Measurements from ENCODE around the gene PRODH2.

The PRODH2 gene

GRCh38 chr19:35788205-35788960 lies 24.3 kb downstream of the PRODH2 start:
- no peak for DNase-seq (ENCODE audit: low read depth, low spot score)
- TF ChIP-seq FOXP2 (optimal IDR thresholded peaks at IDR 0.05; ENCODE audit: control extremely low read depth, extremely low read length, insufficient read depth) (no peak), POLR2AphosphoS5 (IDR thresholded peaks at IDR 0.05; ENCODE audit: borderline replicate concordance, low read depth, low read length) (no peak), EZH2 (IDR thresholded peaks at IDR 0.05) (no peak)
- H3K36me3 ChIP-seq (ENCODE audit: insufficient read depth, low read length) = no peaks in the 10 kb centered on the region

GRCh38 chr19:35787227-35787799 lies 25.3 kb downstream of the PRODH2 start:
- Histone ChIP-seq H3K27ac (no peak overlapping the region), H3K9me3 (ENCODE audit: low read depth, low read length) (no peaks in the 10 kb centered on the region), H3K4me3 (no peak overlapping the region), H3K9ac (ENCODE audit: insufficient read length) (no peak overlapping the region), H3K36me3 (ENCODE audit: insufficient read depth, low read length) (no peaks in the 10 kb centered on the region; the same call in 1 of the 2 replicates)
- TF ChIP-seq POLR2AphosphoS5 (IDR thresholded peaks at IDR 0.05; ENCODE audit: borderline replicate concordance, low read depth, low read length) (no peak), FOXP2 (optimal IDR thresholded peaks at IDR 0.05; ENCODE audit: control extremely low read depth, extremely low read length, insufficient read depth) (no peak), EZH2 (IDR thresholded peaks at IDR 0.05) (no peak)
- no peak for DNase-seq (ENCODE audit: low read depth, low spot score)

More at GRCh38 chr19:35788205-35788960, 24.3 kb downstream of the PRODH2 start:
- Histone ChIP-seq H3K9me3 (ENCODE audit: low read depth, low read length) (no peaks in the 10 kb centered on the region), H3K27ac (no peak overlapping the region), H3K4me3 (no peak overlapping the region), H3K9ac (ENCODE audit: insufficient read length) (no peak overlapping the region)

- no peaks in the 10 kb centered on the region; the same call in 1 of the 2 replicates for H3K36me3 ChIP-seq (ENCODE audit: insufficient read depth, low read length)
- no peaks in the 10 kb centered on the region for H3K9me3 ChIP-seq (ENCODE audit: low read depth, low read length)
- H3K27ac ChIP-seq = no peak overlapping the region
- H3K9ac ChIP-seq (ENCODE audit: insufficient read length) = no peak overlapping the region
- TF ChIP-seq POLR2AphosphoS5 (IDR thresholded peaks at IDR 0.05; ENCODE audit: borderline replicate concordance, low read depth, low read length) (no peak), EZH2 (IDR thresholded peaks at IDR 0.05) (no peak), FOXP2 (optimal IDR thresholded peaks at IDR 0.05; ENCODE audit: control extremely low read depth, extremely low read length, insufficient read depth) (no peak)
- no peak for DNase-seq (ENCODE audit: low read depth, low spot score)
- no peak overlapping the region for H3K4me3 ChIP-seq
Observed at GRCh38 chr19:35786299-35787160, 26.1 kb downstream of the PRODH2 start.

GRCh38 chr19:35785339-35785627 lies 27.4 kb downstream of the PRODH2 start:
- TF ChIP-seq FOXP2 (optimal IDR thresholded peaks at IDR 0.05; ENCODE audit: control extremely low read depth, extremely low read length, insufficient read depth) (no peak), POLR2AphosphoS5 (IDR thresholded peaks at IDR 0.05; ENCODE audit: borderline replicate concordance, low read depth, low read length) (no peak), EZH2 (IDR thresholded peaks at IDR 0.05) (no peak)
- Histone ChIP-seq H3K27ac (no peak overlapping the region), H3K4me3 (no peak overlapping the region), H3K9me3 (ENCODE audit: low read depth, low read length) (no peaks in the 10 kb centered on the region), H3K36me3 (ENCODE audit: insufficient read depth, low read length) (no peaks in the 10 kb centered on the region; the same call in 1 of the 2 replicates), H3K9ac (ENCODE audit: insufficient read length) (no peak overlapping the region)
- DNase-seq (ENCODE audit: low read depth, low spot score) = no peak

- no peaks in the 10 kb centered on the region for H3K9me3 ChIP-seq (ENCODE audit: low read depth, low read length)
- no peak overlapping the region for H3K9ac ChIP-seq (ENCODE audit: insufficient read length)
- no peak for DNase-seq (ENCODE audit: low read depth, low spot score)
- no peaks in the 10 kb centered on the region; the same call in 1 of the 2 replicates for H3K36me3 ChIP-seq (ENCODE audit: insufficient read depth, low read length)
- no peak overlapping the region for H3K4me3 ChIP-seq
- TF ChIP-seq POLR2AphosphoS5 (IDR thresholded peaks at IDR 0.05; ENCODE audit: borderline replicate concordance, low read depth, low read length) = no peak
- no peak for TF ChIP-seq EZH2 (IDR thresholded peaks at IDR 0.05)
- no peak for TF ChIP-seq FOXP2 (optimal IDR thresholded peaks at IDR 0.05; ENCODE audit: control extremely low read depth, extremely low read length, insufficient read depth)
- no peak overlapping the region for H3K27ac ChIP-seq
Observed at GRCh38 chr19:35784503-35785338, 27.9 kb downstream of the PRODH2 start.

GRCh38 chr19:35783469-35784434 lies 28.9 kb downstream of the PRODH2 start:
- H3K27ac ChIP-seq = no peak overlapping the region
- no peaks in the 10 kb centered on the region; the same call in 1 of the 2 replicates for H3K36me3 ChIP-seq (ENCODE audit: insufficient read depth, low read length)
- H3K9me3 ChIP-seq (ENCODE audit: low read depth, low read length) = no peaks in the 10 kb centered on the region
- no peak for DNase-seq (ENCODE audit: low read depth, low spot score)
- TF ChIP-seq EZH2 (IDR thresholded peaks at IDR 0.05) (no peak), POLR2AphosphoS5 (IDR thresholded peaks at IDR 0.05; ENCODE audit: borderline replicate concordance, low read depth, low read length) (no peak), FOXP2 (optimal IDR thresholded peaks at IDR 0.05; ENCODE audit: control extremely low read depth, extremely low read length, insufficient read depth) (no peak)
- H3K9ac ChIP-seq (ENCODE audit: insufficient read length) = no peak overlapping the region
- H3K4me3 ChIP-seq = no peak overlapping the region

GRCh38 chr19:35782589-35782988 lies 30.1 kb downstream of the PRODH2 start:
- Histone ChIP-seq H3K36me3 (ENCODE audit: insufficient read depth, low read length) (no peaks in the 10 kb centered on the region; the same call in 1 of the 2 replicates), H3K9me3 (ENCODE audit: low read depth, low read length) (no peaks in the 10 kb centered on the region), H3K27ac (no peak overlapping the region), H3K9ac (ENCODE audit: insufficient read length) (no peak overlapping the region), H3K4me3 (no peak overlapping the region)
- no peak for DNase-seq (ENCODE audit: low read depth, low spot score)
- TF ChIP-seq EZH2 (IDR thresholded peaks at IDR 0.05) (no peak), POLR2AphosphoS5 (IDR thresholded peaks at IDR 0.05; ENCODE audit: borderline replicate concordance, low read depth, low read length) (no peak), FOXP2 (optimal IDR thresholded peaks at IDR 0.05; ENCODE audit: control extremely low read depth, extremely low read length, insufficient read depth) (no peak)
